IMR-90 (cell line): Measurements from ENCODE around the gene KRT6C. TPM values are rescaled to one million over a fixed set of nuclear protein-coding genes. Genes with fewer than 3 reads are reported as not detected.

Experiments used
- ATAC-seq: fragments of 200-7000 bp; cut with Tn5 transposase; 2 replicates; pipeline ENCODE4 v1.9.1; 2020; ENCODE audit warnings: low read depth, mild to moderate bottlenecking, moderate library complexity
- BruUV-seq: library from RNA; stranded (reverse); fragments of 400-500 nt; replicated peaks from 2 replicates; lab custom pipeline; 2021; lab: Mats Ljungman, UMichigan
- CTCF ChIA-PET: fragments of 300-600 bp; formaldehyde crosslinking; extraction: SDS; loops from one replicate; lab custom pipeline; 2021; ENCODE audit warnings: antibody characterized with exemption; lab: Yijun Ruan, JAX
- POLR2A ChIA-PET: fragments of 300-600 bp; sonication (Branson Sonifier 250); formaldehyde crosslinking; loops from one replicate; lab custom pipeline; 2022; ENCODE audit warnings: antibody characterized with exemption; ENCODE audit not compliant: unreplicated experiment; lab: Charles Lee
- DNase-seq: peaks from one replicate; pipeline ENCODE4 v3.0.0; 2013
- H2AFZ ChIP-seq: replicated peaks from 2 replicates; pipeline ENCODE3; 2013; ENCODE audit warnings: low read length, mild to moderate bottlenecking; ENCODE audit not compliant: poor library complexity
- H2AK5ac ChIP-seq: 2 replicates; pipeline ENCODE4 v1.6.1; 2013; ENCODE audit warnings: low read depth, low read length, inconsistent platforms
- H2AK9ac ChIP-seq: replicated peaks from 2 replicates; pipeline ENCODE3; 2013; ENCODE audit warnings: mild to moderate bottlenecking, low read depth, low read length, moderate library complexity; ENCODE audit not compliant: poor library complexity
- H2BK120ac ChIP-seq: 2 replicates; pipeline ENCODE4 v1.6.1; 2013; ENCODE audit warnings: low read depth, low read length, inconsistent platforms
- H2BK15ac ChIP-seq: 3 replicates; pipeline ENCODE4 v1.6.1; 2013; ENCODE audit warnings: low read depth, low read length, inconsistent platforms
- H2BK20ac ChIP-seq: 2 replicates; pipeline ENCODE4 v1.6.1; 2013; ENCODE audit warnings: low read depth, mild to moderate bottlenecking, inconsistent platforms, low read length, moderate library complexity
- H2BK5ac ChIP-seq: 2 replicates; pipeline ENCODE4 v1.6.1; 2013; ENCODE audit warnings: mild to moderate bottlenecking, low read depth, low read length, inconsistent platforms; ENCODE audit not compliant: poor library complexity, severe bottlenecking
- H3K14ac ChIP-seq: replicated peaks from 2 replicates; pipeline ENCODE4 v1.6.1; 2013; ENCODE audit warnings: low read depth, low read length, inconsistent platforms
- H3K18ac ChIP-seq: 2 replicates; pipeline ENCODE4 v1.6.1; 2013; ENCODE audit warnings: low read depth, low read length, control low read depth
- H3K23ac ChIP-seq: 2 replicates; pipeline ENCODE4 v1.6.1; 2013; ENCODE audit warnings: low read depth, low read length, inconsistent platforms
- H3K27ac ChIP-seq: 2 replicates; pipeline ENCODE4 v1.5.1; 2013; ENCODE audit warnings: mild to moderate bottlenecking, control low read depth, low read length; ENCODE audit not compliant: insufficient read depth
- H3K27me3 ChIP-seq: 2 replicates; pipeline ENCODE4 v1.6.1; 2013; ENCODE audit warnings: low read length; ENCODE audit not compliant: control insufficient read depth, insufficient read depth
- H3K36me3 ChIP-seq: 2 replicates; pipeline ENCODE4 v1.6.1; 2013; ENCODE audit warnings: low read length, mixed read lengths; ENCODE audit not compliant: control insufficient read depth, insufficient read depth
- H3K4ac ChIP-seq: 2 replicates; pipeline ENCODE4 v1.6.1; 2013; ENCODE audit warnings: low read depth, low read length, inconsistent platforms
- H3K4me1 ChIP-seq: 2 replicates; pipeline ENCODE4 v1.6.1; 2013; ENCODE audit warnings: low read length, mixed read lengths; ENCODE audit not compliant: control insufficient read depth, insufficient read depth
- H3K4me2 ChIP-seq: 2 replicates; pipeline ENCODE4 v1.6.1; 2013; ENCODE audit warnings: low read depth, mild to moderate bottlenecking, control low read depth, low read length, moderate library complexity
- H3K4me3 ChIP-seq: 2 replicates; pipeline ENCODE4 v1.5.1; 2013; ENCODE audit warnings: low read depth, mild to moderate bottlenecking, control low read depth, low read length, moderate library complexity; ENCODE audit not compliant: insufficient read depth
- H3K56ac ChIP-seq: 2 replicates; pipeline ENCODE4 v1.6.1; 2013; ENCODE audit warnings: low read length, inconsistent platforms; ENCODE audit not compliant: insufficient read depth; ENCODE audit errors: extremely low read depth
- H3K79me1 ChIP-seq, 2 experiments: 2 replicates each; pipeline ENCODE4 v1.6.1; 2013; ENCODE audit warnings: low read length in 2 of 2, inconsistent platforms in 1 of 2, low read depth in 1 of 2
- H3K9ac ChIP-seq: 2 replicates; pipeline ENCODE4 v1.6.1; 2013; ENCODE audit warnings: low read depth, low read length, control low read depth
- H3K9me1 ChIP-seq: 2 replicates; pipeline ENCODE4 v1.6.1; 2013; ENCODE audit warnings: low read length, inconsistent platforms; ENCODE audit not compliant: insufficient read depth
- H3K9me3 ChIP-seq: 2 replicates; pipeline ENCODE4 v1.6.1; 2013; ENCODE audit warnings: low read length; ENCODE audit not compliant: control insufficient read depth, insufficient read depth
- H4K20me1 ChIP-seq: 2 replicates; pipeline ENCODE4 v1.6.1; 2013; ENCODE audit warnings: low read length, inconsistent platforms; ENCODE audit not compliant: insufficient read depth
- H4K5ac ChIP-seq: 2 replicates; pipeline ENCODE4 v1.6.1; 2013; ENCODE audit warnings: mild to moderate bottlenecking, low read depth, low read length, control low read depth
- H4K8ac ChIP-seq, 2 experiments: 2 replicates each; pipeline ENCODE4 v1.6.1; 2013; ENCODE audit warnings: low read depth in 2 of 2, low read length in 2 of 2, control low read depth in 1 of 2, inconsistent platforms in 1 of 2
- H4K91ac ChIP-seq: 2 replicates; pipeline ENCODE4 v1.6.1; 2013; ENCODE audit warnings: low read depth, low read length, inconsistent platforms; ENCODE audit not compliant: insufficient read depth
- CEBPB ChIP-seq: IDR thresholded peaks from 2 replicates; pipeline ENCODE4 v1.6.1; 2012; ENCODE audit warnings: low read depth, low read length, improper control_type of control experiment
- ELK1 ChIP-seq: fragments of 150-350 bp; IDR thresholded peaks from 2 replicates; pipeline ENCODE4 v1.6.1; 2016; ENCODE audit warnings: low read depth, mild to moderate bottlenecking, low read length, moderate library complexity, borderline replicate concordance
- FOS ChIP-seq: fragments of 150-350 bp; IDR thresholded peaks from 2 replicates; pipeline ENCODE4 v1.6.1; 2016; ENCODE audit warnings: low read depth, low read length
- MAFK ChIP-seq: IDR thresholded peaks from 2 replicates; pipeline ENCODE4 v1.6.1; 2012; ENCODE audit warnings: low read depth, low read length, improper control_type of control experiment
- MAZ ChIP-seq: IDR thresholded peaks from 2 replicates; pipeline ENCODE4 v1.6.1; 2012; ENCODE audit warnings: low read depth, mild to moderate bottlenecking, low read length, improper control_type of control experiment, moderate library complexity, borderline replicate concordance
- MXI1 ChIP-seq: IDR thresholded peaks from 2 replicates; pipeline ENCODE4 v1.6.1; 2012; ENCODE audit warnings: low read depth, mild to moderate bottlenecking, low read length, moderate library complexity, borderline replicate concordance
- NFE2L2 ChIP-seq: fragments of 150-350 bp; IDR thresholded peaks from 2 replicates; pipeline ENCODE4 v1.6.1; 2016; ENCODE audit warnings: low read depth, mild to moderate bottlenecking, low read length
- POLR2A ChIP-seq: IDR thresholded peaks from 2 replicates; pipeline ENCODE4 v1.6.1; 2012; ENCODE audit warnings: mild to moderate bottlenecking, low read depth, low read length
- RAD21 ChIP-seq: IDR thresholded peaks from 2 replicates; pipeline ENCODE4 v1.6.1; 2012; ENCODE audit warnings: low read length, improper control_type of control experiment
- RCOR1 ChIP-seq: IDR thresholded peaks from 2 replicates; pipeline ENCODE4 v1.6.1; 2012; ENCODE audit warnings: mild to moderate bottlenecking, low read length, improper control_type of control experiment; ENCODE audit not compliant: insufficient replicate concordance
- RFX5 ChIP-seq: IDR thresholded peaks from 2 replicates; pipeline ENCODE4 v1.8.0; 2012; ENCODE audit warnings: low read depth, mild to moderate bottlenecking, low read length, moderate library complexity
- SMC3 ChIP-seq: fragments of 150-350 bp; IDR thresholded peaks from 2 replicates; pipeline ENCODE4 v1.6.1; 2016; ENCODE audit warnings: low read depth, mild to moderate bottlenecking, antibody characterized with exemption, low read length, moderate library complexity
- USF2 ChIP-seq: fragments of 150-350 bp; IDR thresholded peaks from 2 replicates; pipeline ENCODE4 v1.6.1; 2017; ENCODE audit warnings: mild to moderate bottlenecking, antibody characterized with exemption, low read length, low read depth
- WGBS, 2 experiments: methylation state at CpG; one replicate each; pipeline versions ENCODE4 v1.1.5 to v1.1.7; 2013; ENCODE audit warnings: missing lambda C conversion rate in 2 of 2; ENCODE audit not compliant: insufficient read length in 1 of 2; ENCODE audit errors: extremely low coverage in 2 of 2; 5-methylcytosine and 5-hydroxymethylcytosine counted together
- dilution Hi-C: fragments of 300-500 bp; cut with HindIII; formaldehyde crosslinking; loops from one replicate; pipeline ENCODE4 v1.14.3; 2018; ENCODE audit warnings: low sequenced_read_pairs; ENCODE audit not compliant: unreplicated experiment
- in situ Hi-C: fragments of 300-500 bp; cut with MboI; formaldehyde crosslinking; loops from 3 replicates; pipeline ENCODE4 v1.14.3; 2019; ENCODE audit warnings: low sequenced_read_pairs, inconsistent platforms, mixed read lengths
- intact Hi-C: fragments of 100-400 bp; cut with micrococcal nuclease; formaldehyde crosslinking; loops from 2 replicates; pipeline ENCODE4 v1.10.0; 2022
- polyA plus RNA-seq, 3 experiments: library from polyadenylated mRNA; depleted of rRNA; stranded (reverse); fragments of >200 nt; gene quantifications; 2 replicates each; pipeline ENCODE4 v1.2.3, GENCODE V29; 2012; ENCODE audit warnings: low replicate concordance in 1 of 3
- total RNA-seq: library from RNA; depleted of rRNA; stranded (reverse); fragments of >200 nt; gene quantifications from 2 replicates; pipeline ENCODE4 v1.2.3, GENCODE V29; 2012

Gene KRT6C
- total and polyA plus RNA-seq, 2 of the 4 experiments (the other 2 are of a cell fraction) = not detected

- Histone ChIP-seq H4K5ac (no peak overlapping the region), H3K4me1 (no peaks in the 10 kb centered on the region), H3K9me1 (no peaks in the 10 kb centered on the region), H2BK15ac (no peak overlapping the region), H2AK5ac (no peak overlapping the region), H4K91ac (no peak overlapping the region), H3K14ac (no peak overlapping the region), H3K9ac (no peak overlapping the region), H2BK5ac (no peak overlapping the region), H3K27ac (no peak overlapping the region), H3K79me1 (no peaks in the 10 kb centered on the region), H4K20me1 (no peaks in the 10 kb centered on the region; the same call in 1 of the 2 replicates), H3K36me3 (no peaks in the 10 kb centered on the region), H2BK20ac (no peak overlapping the region), H2BK120ac (no peak overlapping the region), H3K23ac (no peak overlapping the region), H3K56ac (no peak overlapping the region), H3K4ac (no peak overlapping the region), H3K9me3 (no peaks in the 10 kb centered on the region), H3K27me3 (peaks cover 39% of the 10 kb centered on the region), H2AK9ac (no peak overlapping the region), H4K8ac (no peak overlapping the region), H3K4me3 (no peak overlapping the region), H3K4me2 (no peak overlapping the region), H3K18ac (no peak overlapping the region), H2AFZ (no peak overlapping the region)
- dilution Hi-C loops = no loop called here
- DNase-seq (no peak), ATAC-seq (no peak)
- intact Hi-C loops = no loop called here
- WGBS, 2 experiments = no CpG with 5 or more reads among the region's 10 CpGs
- in situ Hi-C loops = no loop called here
- POLR2A ChIA-PET = no interaction called here
- CTCF ChIA-PET = no interaction called here
- TF ChIP-seq SMC3 (no peak), FOS (no peak), POLR2A (no peak), RAD21 (no peak), MAFK (no peak), USF2 (no peak), RFX5 (no peak), MAZ (no peak), ELK1 (no peak), MXI1 (no peak), RCOR1 (no peak), NFE2L2 (no peak), CEBPB (no peak)
- no TSS peak for BruUV-seq
Measured at GRCh38 chr12:52521175-52521567, 47.6 kb upstream of the KRT6C start.
